Suprapubic skin (tissue), 4 donors: Measurements from ENCODE around the gene WDR26.

ENCODE experiments used
- EP300 ChIP-seq: sonication (generic); formaldehyde crosslinking; IDR thresholded peaks from one replicate; pipeline ENCODE4 v1.6.1; 2017; ENCODE audit warnings: antibody characterized with exemption
- POLR2AphosphoS5 ChIP-seq, 3 donors: sonication (generic); formaldehyde crosslinking; IDR thresholded peaks; one replicate each; pipeline ENCODE4 v1.6.1; 2017; ENCODE audit warnings: antibody characterized with exemption in 3 of 3
- TF ChIP-seq, protein P1 (sequence below), 2 donors: fragments of 200-600 bp in 1 of 2; fragments of 450-650 bp in 1 of 2; sonication (generic) in 1 of 2; IDR thresholded peaks; one replicate each; pipeline ENCODE4 v1.5.1; 2016 to 2019; ENCODE audit warnings: antibody characterized with exemption in 2 of 2, mild to moderate bottlenecking in 1 of 2, moderate library complexity in 1 of 2

DNA sequence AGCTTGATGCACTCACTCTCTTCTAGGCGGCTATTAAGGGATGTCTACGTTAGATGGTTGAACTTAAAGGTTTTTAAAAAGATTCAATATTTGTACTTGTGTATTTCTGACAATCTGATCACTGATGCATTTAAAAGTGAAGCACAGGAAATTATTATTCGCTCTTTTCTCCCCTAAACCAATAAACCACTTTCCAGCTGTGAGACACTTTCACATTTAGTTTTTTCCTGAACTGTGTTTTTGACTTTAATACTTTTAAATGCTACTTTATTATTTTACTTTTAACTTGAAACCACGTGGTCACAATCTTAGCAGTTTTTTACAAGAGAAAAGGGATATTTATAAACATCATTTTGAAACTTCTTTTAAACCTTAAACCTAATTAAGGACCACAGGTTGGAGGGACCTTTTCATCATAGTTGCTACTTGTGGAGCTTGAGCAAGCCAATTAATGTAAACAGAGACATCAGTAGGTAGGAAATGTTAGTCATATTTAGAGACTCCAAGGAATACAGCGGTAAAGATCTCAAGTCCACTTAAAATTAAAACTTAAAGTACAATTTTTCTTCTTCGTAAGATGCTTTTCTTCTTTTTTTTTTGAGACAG is 9.2 kb downstream of the WDR26 start:
- TF ChIP-seq, protein P1, sequence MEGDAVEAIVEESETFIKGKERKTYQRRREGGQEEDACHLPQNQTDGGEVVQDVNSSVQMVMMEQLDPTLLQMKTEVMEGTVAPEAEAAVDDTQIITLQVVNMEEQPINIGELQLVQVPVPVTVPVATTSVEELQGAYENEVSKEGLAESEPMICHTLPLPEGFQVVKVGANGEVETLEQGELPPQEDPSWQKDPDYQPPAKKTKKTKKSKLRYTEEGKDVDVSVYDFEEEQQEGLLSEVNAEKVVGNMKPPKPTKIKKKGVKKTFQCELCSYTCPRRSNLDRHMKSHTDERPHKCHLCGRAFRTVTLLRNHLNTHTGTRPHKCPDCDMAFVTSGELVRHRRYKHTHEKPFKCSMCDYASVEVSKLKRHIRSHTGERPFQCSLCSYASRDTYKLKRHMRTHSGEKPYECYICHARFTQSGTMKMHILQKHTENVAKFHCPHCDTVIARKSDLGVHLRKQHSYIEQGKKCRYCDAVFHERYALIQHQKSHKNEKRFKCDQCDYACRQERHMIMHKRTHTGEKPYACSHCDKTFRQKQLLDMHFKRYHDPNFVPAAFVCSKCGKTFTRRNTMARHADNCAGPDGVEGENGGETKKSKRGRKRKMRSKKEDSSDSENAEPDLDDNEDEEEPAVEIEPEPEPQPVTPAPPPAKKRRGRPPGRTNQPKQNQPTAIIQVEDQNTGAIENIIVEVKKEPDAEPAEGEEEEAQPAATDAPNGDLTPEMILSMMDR (IDR thresholded peaks at IDR 0.05), result no peak
- TF ChIP-seq POLR2AphosphoS5 (IDR thresholded peaks at IDR 0.05), result no peak
- no peak for TF ChIP-seq EP300
